ENCODE results near the gene MDP1.
A peak's percentile ranks its signal among the peaks of the same experiment; 100 is the strongest.

The MDP1 gene

DNA sequence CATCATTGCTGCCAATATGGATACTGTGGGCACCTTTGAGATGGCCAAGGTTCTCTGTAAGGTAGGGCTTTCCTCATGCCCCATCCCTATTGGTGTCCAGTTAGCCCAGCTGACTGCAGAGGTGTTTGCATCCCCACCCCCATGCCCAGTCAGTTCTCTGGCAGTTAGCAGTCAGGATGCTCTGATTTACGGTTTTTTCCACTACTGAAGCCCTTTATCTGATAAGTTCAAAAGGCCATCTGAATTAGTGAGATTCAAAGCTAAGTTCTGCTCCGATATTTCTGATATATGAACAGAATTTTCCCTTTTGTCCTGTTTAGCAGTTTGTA lies 17.6 kb upstream of the MDP1 start:
- DNase-seq (ENCODE audit: low read depth), result no peak
- no peak for TF ChIP-seq POLR2A (IDR thresholded peaks at IDR 0.05; ENCODE audit: extremely low read depth, insufficient read length)
- TF ChIP-seq, protein P1, sequence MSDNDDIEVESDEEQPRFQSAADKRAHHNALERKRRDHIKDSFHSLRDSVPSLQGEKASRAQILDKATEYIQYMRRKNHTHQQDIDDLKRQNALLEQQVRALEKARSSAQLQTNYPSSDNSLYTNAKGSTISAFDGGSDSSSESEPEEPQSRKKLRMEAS (IDR thresholded peaks at IDR 0.05; ENCODE audit: low read depth, low read length), result no peak
- TF ChIP-seq, protein P2, sequence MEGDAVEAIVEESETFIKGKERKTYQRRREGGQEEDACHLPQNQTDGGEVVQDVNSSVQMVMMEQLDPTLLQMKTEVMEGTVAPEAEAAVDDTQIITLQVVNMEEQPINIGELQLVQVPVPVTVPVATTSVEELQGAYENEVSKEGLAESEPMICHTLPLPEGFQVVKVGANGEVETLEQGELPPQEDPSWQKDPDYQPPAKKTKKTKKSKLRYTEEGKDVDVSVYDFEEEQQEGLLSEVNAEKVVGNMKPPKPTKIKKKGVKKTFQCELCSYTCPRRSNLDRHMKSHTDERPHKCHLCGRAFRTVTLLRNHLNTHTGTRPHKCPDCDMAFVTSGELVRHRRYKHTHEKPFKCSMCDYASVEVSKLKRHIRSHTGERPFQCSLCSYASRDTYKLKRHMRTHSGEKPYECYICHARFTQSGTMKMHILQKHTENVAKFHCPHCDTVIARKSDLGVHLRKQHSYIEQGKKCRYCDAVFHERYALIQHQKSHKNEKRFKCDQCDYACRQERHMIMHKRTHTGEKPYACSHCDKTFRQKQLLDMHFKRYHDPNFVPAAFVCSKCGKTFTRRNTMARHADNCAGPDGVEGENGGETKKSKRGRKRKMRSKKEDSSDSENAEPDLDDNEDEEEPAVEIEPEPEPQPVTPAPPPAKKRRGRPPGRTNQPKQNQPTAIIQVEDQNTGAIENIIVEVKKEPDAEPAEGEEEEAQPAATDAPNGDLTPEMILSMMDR (IDR thresholded peaks at IDR 0.05; ENCODE audit: low read depth, low read length), result no peak
- TF ChIP-seq MYC (IDR thresholded peaks at IDR 0.05; ENCODE audit: low read depth, low read length), result no peak
- peak overlapping the region; percentile 84 for H3K4me3 ChIP-seq (ENCODE audit: low read depth, low read length)

DNA sequence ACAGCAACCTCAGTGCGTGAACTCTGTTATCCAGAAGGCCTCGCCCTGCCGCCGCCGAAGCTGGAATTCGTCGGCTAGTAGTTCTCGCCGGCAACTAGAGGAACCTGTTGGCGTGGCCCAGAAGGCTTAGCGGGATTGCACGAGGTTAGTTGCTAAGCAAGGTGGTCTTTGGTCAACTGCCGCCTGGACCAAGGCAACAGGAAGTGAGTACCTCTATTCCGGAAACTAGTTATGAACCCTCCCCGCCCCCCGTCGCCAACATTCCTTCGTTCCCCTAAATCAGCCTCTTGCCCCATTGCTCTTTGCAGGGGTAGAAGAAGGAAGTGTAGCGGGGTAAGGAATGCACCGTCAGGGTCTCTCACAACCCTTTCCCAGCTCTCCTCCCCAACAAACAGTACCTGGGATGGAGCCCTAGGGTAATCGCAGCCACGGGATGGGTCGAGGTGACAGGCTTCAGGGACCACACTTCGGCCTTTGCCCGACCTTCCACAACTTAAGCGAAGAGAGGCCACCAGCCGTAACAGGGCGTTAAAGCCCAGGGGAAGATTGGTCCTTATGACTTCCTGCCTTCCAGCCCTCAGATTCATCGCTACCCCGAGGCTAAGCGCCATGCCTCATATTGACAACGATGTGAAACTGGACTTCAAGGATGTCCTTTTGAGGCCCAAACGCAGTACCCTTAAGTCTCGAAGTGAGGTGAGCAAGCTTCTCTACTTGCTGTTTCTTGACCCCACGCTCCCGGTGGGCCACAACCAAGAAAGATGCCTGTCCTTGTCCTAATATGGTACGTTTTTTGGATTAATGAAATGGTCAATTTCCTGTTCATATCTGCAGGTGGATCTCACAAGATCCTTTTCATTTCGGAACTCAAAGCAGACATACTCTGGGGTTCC lies 17.0 kb upstream of the MDP1 start, which contains the start of gene GMPR2:
GMPR2 (plus strand) TSS at position 285 of the 893 bp plus-strand sequence; CDS start at position 610, 325 bp downstream.
- peak within 1 kb of the TSS; percentile 84 for H3K4me3 ChIP-seq (ENCODE audit: low read depth, low read length)
- TF ChIP-seq MYC (IDR thresholded peaks at IDR 0.05; ENCODE audit: low read depth, low read length), result peak; percentile 88
- TF ChIP-seq POLR2A (IDR thresholded peaks at IDR 0.05; ENCODE audit: extremely low read depth, insufficient read length), result peak; percentile 16
- TF ChIP-seq, protein P1 (IDR thresholded peaks at IDR 0.05; ENCODE audit: low read depth, low read length), result peak; percentile 84
- TF ChIP-seq, protein P2 (IDR thresholded peaks at IDR 0.05; ENCODE audit: low read depth, low read length), result no peak
- no peak for DNase-seq (ENCODE audit: low read depth)

DNA sequence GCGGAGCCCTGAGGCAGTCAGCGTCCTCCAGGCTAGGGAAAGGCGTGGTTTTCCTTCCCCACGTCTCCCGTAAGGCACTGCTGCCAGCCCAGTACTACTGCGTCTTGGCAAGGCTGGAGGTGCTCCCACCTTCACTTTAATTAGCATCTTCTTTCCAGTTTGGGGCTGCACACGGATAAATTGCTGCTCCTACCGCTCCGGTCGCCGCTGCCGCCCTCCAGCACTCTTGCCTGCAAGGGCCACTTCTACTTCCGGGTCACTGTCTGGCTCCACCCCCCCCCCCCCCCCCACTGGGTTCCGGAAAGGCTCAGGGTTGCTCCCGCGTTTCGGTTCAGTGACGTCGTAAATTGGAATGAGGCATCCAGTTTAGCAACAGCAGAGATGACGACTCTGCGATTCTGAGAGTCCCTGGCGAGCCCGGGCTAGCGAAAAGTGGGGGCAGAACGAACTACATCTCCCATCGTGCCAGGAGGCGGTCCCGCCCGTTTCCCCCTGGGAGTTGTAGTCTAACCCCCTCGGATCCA lies 16.3 kb upstream of the MDP1 start, which contains the start of gene NEDD8:
NEDD8 (minus strand) TSS at position 247 of the 524 bp plus-strand sequence; CDS start at position 147, 100 bp downstream.
- H3K4me3 ChIP-seq (ENCODE audit: low read depth, low read length), result peak within 1 kb of the TSS; percentile 84
- TF ChIP-seq POLR2A (IDR thresholded peaks at IDR 0.05; ENCODE audit: extremely low read depth, insufficient read length) (peak; percentile 71), MYC (IDR thresholded peaks at IDR 0.05; ENCODE audit: low read depth, low read length) (no peak)
- TF ChIP-seq, protein P1 (IDR thresholded peaks at IDR 0.05; ENCODE audit: low read depth, low read length), result no peak
- TF ChIP-seq, protein P2 (IDR thresholded peaks at IDR 0.05; ENCODE audit: low read depth, low read length), result no peak
- DNase-seq (ENCODE audit: low read depth), result peak; percentile 97

DNA sequence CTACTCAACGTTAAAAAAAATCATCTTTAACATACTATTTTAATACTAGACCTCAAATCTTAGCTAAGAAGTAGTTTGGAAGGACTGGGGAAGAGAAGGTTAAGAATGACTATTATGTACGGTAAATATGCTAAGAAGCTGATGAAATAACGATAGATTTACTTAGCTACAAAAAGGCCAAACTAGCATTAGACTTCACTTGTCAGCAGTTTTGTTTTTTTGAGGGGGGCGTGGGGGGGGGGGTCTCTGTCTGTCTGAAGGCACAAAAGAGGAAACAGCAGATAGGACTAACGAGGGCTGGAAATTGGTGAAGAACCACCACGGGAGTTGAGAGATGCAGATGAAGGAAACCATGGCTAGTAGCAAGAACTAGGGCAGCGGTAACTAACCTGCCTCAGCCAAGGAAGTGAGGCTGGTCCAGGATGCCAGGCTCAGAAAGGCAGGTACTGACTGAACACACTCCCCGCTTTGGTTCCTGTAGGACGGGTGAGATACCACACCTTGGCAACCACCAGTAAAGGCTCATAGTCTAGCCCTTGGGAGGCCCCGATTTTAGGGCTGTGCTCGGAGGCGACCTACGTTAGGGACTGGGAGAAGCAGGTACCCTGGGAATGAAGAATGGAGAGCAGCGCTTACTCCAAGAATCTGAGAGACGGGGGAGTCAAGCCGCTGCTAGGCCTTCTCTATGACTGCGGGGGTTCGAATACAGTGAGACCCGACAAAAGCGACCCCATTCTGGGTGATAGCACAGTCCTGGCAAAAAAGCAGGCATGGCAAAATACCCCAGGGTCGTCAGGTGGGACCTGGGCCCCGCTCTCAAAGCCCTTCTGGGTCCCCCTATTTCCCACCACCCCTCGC lies 15.6 kb upstream of the MDP1 start:
- no peak for TF ChIP-seq MYC (IDR thresholded peaks at IDR 0.05; ENCODE audit: low read depth, low read length)
- TF ChIP-seq, protein P2 (IDR thresholded peaks at IDR 0.05; ENCODE audit: low read depth, low read length), result no peak
- TF ChIP-seq, protein P1 (IDR thresholded peaks at IDR 0.05; ENCODE audit: low read depth, low read length), result no peak
- TF ChIP-seq POLR2A (IDR thresholded peaks at IDR 0.05; ENCODE audit: extremely low read depth, insufficient read length), result no peak
- peak; percentile 30 for DNase-seq (ENCODE audit: low read depth)
- peak overlapping the region; percentile 84 for H3K4me3 ChIP-seq (ENCODE audit: low read depth, low read length)

DNA sequence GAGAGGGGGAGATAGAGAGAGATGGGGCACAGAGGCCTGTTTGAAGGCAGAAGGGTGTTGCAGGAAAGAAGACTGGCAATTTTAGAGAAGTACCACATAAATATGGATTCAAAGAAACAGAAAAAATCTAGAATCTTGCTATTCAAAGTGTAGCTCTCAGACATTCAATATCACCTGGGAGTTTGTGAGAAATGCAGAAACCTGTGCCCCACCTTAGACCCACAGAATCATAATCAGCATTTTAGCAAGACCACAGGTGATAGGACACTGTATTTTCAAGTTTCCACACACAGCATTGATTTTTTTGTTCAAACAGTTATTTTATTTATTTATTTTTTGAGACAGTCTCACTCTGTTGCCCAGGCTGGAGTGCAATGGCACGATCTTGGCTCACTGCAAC lies 13.0 kb upstream of the MDP1 start:
- no peak for DNase-seq (ENCODE audit: low read depth)
- TF ChIP-seq, protein P1 (IDR thresholded peaks at IDR 0.05; ENCODE audit: low read depth, low read length), result no peak
- no peak for TF ChIP-seq POLR2A (IDR thresholded peaks at IDR 0.05; ENCODE audit: extremely low read depth, insufficient read length)
- no peak overlapping the region for H3K4me3 ChIP-seq (ENCODE audit: low read depth, low read length)

Measured in NB4 (cell line).